Non-pigmented ciliary epithelial cell (primary cell): ENCODE measurements around the gene TBC1D24.
"Not testable (repeated sequence)": the region's sequence is repeated elsewhere in the genome, so short reads cannot be mapped to it uniquely, and the experiment has no call there.

ENCODE experiments used
- DNase-seq: peaks from one replicate; pipeline ENCODE4 v3.0.0-alpha.2; 2010; ENCODE audit warnings: low read depth

TBC1D24 gene

DNA sequence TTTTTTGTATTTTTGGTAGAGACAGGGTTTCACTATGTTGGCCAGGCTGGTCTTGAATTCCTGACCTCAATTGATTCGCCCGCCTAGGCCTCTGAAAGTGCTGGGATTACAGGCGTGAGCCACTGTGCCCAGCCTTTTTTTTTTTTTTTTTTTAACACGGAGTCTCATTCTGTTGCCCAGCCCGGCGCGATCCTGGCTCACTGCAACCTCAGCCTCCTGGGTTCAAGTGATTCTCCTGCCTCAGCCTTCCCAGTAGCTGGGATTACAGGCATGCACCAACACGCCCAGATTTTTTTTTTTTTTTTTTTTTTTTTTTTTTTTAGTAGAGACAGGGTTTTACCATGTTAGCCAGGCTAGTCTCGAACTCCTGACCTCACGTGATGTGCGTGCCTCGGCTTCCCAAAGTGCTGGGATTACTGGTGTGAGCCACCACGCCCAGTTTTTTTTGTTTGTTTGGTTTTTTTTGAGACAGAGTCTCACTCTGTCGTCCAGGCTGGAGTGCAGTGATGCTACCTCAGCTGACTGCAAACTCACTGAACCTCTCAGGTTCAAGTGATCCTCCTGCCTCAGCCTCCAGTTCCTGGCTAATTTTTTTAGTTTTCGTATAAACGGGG lies 58.3 kb downstream of the TBC1D24 start:
- DNase-seq, result not testable (repeated sequence)

DNA sequence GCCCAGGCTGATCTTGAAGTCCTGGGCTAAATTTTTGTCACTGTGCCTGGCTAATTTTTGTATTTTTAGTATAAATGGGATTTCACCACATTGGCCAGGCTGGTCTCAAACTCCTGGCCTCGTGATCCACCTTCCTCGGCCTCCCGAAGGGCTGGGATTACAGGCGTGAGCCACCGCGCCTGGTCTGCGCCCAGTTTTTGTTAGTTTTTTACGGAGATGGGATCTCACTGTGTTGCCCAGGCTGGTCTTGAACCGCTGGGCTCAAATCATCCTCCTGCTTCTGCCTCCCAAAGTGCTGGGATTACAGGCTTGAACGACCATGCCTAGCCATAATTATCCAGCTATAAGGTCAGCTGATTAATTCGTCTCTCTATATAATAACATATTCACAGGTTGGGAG lies 59.0 kb downstream of the TBC1D24 start:
- DNase-seq, result no peak

DNA sequence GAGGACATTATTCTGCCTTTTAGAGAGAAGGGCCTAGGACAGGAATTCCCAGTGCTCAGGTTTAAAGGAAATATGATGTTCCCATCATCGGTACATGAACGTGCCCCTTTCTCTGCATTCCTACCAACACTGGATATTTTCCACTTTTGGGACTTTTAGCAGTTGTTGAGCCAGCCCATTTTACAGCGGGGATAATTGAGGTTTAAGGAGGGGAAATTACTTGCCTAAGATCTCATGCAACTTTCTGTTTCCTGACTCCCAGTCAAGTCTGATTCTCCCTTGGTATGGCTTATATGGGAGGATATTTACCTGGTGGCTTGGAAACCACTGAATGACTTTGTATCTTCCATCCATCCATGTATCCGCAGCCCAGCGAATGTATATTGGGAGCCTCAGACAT lies 59.4 kb downstream of the TBC1D24 start:
- DNase-seq, result not testable (repeated sequence)

DNA sequence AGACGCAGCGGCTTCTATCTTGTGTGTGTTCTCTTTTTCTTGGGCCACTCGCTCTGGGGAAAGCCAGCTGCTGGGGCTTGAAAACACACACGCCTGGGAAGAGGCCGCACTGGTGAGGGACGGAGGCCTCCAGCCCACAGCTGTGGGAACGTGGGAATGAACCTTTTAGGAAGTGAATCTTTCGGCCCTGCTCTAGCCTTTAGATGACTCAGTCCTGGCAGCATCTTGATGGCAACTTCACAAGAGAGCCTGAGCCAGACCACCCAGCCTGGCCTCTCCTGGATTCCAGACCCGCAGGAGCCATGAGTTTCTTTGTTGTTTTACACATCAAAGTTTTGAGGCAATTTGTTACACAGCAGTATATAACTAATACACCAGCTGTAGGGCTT lies 60.7 kb downstream of the TBC1D24 start:
- DNase-seq, result no peak

GRCh38 chr16:2537451-2538379 lies 62.8 kb downstream of the TBC1D24 start, which contains the start of gene PDPK1:
Gene PDPK1 (plus strand): TSS chr16:2538021. CDS start chr16:2538113, 92 bp downstream.
- DNase-seq, result peak; percentile 63

DNA sequence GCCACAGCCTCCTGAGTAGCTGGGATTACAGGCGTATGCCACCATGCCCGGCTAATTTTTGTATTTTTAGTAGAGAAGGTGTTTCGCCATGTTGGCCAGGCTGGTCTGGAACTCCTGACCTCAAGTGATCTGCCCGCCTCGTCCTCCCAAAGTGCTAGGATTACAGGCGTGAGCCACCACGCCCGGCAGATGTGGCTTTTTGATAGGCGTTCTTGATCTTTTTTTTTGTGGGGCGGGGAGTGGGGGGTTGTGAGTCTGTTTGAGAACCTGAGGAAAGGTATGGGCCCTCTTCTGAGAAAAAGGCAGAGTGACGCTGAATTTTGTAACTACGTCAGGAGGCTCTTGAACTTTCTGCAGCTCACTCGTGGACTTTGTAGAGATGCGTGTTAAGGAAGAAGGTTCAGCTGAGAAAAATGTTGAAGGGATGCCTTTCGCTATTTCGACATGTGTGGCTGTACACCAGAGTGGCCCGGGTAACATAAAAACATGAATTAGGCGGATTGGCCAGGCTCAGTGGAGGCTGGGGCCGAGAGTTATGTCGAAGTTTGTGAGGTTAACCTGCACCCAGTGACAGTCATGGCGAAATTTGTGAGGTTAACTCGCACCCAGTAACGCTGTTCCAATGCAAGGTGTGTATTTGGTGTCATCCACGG lies 64.4 kb downstream of the TBC1D24 start:
- not testable (repeated sequence) for DNase-seq

DNA sequence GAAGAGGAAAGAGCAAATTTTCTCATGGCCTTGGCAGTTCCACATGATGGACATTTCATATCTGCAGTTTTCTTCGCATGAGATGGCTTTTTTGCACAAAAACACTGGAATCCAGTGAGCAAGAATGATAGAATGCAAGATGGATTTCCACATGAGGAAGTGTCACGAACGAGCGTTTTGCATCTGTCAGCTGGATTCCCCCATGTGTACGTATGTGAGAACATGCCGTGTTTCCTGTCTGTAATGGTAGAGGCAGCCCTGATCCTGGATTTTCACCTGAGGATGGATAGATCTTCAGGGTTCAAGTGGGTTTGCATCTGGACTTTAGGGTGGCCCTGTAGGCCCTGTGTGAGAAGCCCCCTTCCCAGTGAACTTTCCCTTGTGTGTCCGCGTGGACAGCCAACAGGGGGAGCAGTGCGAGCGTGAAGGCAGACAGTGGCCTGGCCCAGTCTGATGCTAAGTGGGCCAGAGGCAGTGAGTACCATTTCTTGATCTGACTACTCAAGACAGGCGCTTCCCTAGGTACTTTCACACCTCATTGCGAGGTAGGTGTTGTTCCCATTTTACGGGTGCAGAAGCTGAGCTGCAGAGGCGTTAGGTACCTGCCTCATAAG lies 65.0 kb downstream of the TBC1D24 start:
- not testable (repeated sequence) for DNase-seq

- not testable (repeated sequence) for DNase-seq
Measured at GRCh38 chr16:2540912-2541311, 66.0 kb downstream of the TBC1D24 start.

DNA sequence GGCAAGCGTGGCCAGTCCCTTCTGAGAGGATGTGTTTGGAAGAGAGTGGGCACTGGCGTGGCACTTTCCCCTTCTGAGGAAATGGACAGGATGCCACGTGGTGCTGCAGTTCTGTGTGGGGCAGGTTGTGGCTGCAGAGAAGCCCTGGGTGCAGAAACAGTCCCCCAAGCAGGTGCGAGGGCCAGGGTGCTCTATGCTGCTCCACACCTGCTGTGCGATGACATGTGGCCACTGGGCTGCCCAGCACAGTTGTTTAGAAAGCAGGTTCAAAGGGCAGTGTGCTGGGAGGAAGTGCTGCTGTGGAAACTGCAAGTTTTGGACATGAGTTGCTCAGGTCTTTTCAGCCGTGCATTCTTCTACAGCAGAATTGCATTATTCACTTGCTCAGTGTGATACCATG lies 66.5 kb downstream of the TBC1D24 start:
- DNase-seq, result not testable (repeated sequence)

DNA sequence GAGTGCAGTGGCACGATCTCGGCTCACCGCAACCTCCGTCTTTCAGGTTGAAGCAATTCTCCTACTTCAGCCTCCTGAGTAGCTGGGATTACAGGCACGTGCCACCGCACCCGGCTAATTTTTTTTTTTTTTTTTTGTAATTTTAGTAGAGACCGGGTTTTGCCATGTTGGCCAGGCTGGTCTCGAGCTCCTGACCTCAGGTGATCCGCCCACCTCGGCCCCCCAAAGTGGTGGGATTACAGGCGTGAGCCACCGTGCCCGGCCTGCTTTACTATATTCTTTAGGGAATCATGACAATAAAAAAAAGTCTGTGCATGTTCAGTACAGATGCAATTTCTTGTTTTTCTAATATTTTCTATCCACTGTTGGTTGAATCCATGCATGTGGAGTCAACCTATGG lies 68.8 kb downstream of the TBC1D24 start:
- not testable (repeated sequence) for DNase-seq

- not testable (repeated sequence) for DNase-seq
Measured at GRCh38 chr16:2550283-2550878, 75.5 kb downstream of the TBC1D24 start.

DNA sequence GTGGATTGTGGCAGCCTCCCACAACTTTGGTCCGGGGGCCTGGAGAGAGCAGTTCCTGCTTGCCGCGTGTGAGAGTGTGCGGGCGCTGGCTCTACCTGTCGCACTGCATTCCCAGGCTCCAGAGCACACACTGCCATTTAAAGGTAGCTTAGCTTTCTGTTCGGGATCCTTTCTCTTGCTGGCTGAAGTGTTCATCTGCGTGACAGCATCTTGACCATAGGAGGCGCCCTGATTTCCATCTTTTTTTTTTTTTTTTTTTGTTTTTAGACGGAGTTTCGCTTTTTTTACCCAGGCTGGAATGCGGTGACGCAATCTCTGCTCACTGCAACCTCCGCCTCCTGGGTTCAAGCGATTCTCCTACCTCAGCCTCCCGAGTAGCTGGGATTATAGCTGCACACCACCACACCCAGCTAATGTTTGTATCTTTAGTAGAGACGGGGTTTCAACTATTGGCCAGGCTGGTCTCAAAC lies 76.5 kb downstream of the TBC1D24 start:
- DNase-seq, result not testable (repeated sequence)

DNA sequence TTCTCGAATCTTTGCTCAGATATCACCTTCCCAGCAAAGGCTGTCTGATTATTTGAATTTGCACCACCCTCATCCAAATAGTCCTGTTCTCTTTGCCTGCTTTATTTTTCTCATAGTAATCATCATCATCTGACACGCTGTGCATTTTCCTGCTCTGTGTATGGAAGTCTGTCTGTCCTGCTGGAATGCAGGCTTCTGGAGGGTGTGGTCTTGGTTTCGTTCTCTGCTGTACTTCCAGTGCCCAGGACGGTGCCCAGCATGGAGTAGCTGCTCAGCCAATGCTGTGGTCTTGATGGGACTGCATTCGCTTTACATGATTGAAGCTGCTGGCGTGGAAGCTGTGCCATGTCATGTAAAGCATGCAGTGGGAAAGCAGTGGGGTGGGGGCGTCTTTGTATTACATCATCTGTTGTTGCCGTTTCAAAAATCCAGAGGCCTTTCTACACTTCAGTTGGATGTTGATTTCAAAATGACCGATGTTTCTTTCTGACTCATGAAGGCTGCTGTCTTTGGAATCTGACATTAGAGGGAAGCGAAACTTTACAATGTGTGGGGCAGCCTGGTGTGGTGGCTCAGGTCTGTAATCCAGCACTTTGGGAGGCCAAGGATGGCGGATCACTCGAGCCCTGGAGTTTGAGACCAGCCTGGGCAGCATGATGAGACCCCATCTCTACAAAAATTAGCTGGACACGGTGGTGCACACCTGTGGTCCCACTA lies 79.9 kb downstream of the TBC1D24 start:
- DNase-seq, result not testable (repeated sequence)
